GM12874 (cell line): Measurements from ENCODE around the gene RUNX3.

ENCODE experiments used
- TF ChIP-seq, protein P1 (sequence below): IDR thresholded peaks from 2 replicates; pipeline ENCODE4 v1.5.1; 2011; ENCODE audit warnings: low read depth, mild to moderate bottlenecking, control low read depth, low read length, moderate library complexity; ENCODE audit not compliant: insufficient read depth

RUNX3 gene

DNA sequence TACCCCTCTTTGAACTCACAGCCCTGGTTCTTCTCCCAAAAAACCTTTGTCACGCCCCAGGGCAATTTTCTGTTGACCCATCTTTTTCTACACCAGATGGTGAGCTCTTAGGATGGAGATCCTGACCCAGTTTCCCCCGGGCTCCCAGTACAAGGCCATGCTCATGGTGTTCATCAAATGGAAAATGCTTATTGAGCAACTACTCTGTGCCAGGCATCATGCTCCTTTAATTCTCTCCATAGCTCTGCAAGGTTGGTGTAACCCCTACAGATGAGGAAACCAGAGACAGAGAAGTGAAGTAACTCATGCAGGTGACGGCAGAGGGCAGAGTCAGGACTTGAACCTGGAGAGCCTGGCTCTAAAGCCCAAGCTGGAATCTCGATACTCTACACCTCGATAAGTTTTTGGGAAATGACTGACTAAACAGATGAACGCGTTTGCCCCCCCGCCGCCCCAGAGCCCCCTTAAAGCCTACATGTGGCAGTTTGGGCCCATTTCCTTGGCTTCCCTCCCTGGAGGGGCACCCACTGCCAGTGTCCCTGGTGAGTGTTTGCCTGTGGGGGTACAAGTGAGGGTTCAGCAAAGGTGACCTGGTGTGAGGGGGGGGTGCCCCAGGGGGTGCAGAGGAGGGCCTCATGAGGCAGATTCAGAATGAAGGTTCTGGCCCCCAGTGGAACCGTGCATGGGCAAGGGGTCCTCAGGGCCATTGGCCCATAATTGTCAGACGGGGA, 30.2 kb upstream of the RUNX3 start:
- TF ChIP-seq, protein P1, sequence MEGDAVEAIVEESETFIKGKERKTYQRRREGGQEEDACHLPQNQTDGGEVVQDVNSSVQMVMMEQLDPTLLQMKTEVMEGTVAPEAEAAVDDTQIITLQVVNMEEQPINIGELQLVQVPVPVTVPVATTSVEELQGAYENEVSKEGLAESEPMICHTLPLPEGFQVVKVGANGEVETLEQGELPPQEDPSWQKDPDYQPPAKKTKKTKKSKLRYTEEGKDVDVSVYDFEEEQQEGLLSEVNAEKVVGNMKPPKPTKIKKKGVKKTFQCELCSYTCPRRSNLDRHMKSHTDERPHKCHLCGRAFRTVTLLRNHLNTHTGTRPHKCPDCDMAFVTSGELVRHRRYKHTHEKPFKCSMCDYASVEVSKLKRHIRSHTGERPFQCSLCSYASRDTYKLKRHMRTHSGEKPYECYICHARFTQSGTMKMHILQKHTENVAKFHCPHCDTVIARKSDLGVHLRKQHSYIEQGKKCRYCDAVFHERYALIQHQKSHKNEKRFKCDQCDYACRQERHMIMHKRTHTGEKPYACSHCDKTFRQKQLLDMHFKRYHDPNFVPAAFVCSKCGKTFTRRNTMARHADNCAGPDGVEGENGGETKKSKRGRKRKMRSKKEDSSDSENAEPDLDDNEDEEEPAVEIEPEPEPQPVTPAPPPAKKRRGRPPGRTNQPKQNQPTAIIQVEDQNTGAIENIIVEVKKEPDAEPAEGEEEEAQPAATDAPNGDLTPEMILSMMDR: no peak

DNA sequence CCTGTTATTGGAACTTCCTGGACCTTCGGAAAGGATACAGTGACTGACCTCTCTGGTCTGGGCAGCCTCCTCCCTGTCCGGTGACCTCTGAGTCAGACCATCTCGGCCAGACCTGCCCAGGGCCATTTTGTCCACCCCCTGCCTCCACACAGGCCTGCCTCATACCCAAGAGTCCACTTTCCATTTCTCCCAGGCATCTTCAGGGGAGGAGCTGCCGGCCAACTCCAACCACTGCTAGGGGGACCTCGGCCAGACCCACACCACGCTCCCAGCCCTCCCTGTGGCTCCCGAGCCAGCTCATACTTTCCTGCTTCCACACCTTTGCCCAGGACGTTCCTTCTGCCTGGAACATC, 29.5 kb upstream of the RUNX3 start:
- TF ChIP-seq, protein P1: no peak

DNA sequence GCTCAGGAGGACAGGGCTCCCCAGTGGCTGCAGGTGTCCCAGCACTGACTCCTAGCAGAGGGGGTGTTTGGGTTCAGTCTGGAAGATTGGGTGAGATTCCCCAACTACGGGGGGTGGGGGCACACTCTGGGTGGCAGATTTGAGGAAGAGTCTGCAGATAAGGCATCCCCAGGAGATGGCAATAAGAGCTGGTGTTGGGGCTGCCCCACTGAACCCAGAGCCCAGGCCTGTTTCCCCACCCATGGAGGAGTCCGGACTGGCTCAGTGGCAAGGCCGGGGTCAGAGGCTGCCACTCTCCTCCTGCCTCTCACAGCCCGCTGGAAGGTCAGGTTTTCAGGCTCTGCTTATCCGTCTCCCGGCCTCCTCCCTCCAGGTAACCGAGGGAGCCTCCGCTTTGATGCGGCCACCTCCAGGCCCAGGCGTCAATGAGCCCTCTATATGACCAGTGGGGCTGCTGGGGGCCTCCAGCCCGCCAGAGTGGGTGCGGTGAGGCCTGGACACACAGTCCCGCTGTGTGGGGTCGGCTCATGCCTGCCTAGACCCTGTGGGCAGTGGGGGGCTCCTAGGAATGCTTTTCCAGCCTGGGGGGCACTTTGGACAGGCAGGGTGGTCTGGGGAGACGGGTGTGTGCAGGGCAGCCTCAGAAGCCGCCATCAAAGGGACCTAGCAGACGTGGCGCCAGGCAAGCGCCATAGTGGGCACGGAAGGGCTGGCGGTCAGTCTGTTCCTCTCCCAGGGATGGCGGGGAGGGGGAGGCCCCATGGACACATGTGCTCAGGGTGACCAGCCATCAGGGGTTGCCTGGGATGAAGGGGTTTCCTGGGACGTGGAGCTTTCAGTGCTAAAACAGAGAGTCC, 28.9 kb upstream of the RUNX3 start:
- TF ChIP-seq, protein P1: no peak

DNA sequence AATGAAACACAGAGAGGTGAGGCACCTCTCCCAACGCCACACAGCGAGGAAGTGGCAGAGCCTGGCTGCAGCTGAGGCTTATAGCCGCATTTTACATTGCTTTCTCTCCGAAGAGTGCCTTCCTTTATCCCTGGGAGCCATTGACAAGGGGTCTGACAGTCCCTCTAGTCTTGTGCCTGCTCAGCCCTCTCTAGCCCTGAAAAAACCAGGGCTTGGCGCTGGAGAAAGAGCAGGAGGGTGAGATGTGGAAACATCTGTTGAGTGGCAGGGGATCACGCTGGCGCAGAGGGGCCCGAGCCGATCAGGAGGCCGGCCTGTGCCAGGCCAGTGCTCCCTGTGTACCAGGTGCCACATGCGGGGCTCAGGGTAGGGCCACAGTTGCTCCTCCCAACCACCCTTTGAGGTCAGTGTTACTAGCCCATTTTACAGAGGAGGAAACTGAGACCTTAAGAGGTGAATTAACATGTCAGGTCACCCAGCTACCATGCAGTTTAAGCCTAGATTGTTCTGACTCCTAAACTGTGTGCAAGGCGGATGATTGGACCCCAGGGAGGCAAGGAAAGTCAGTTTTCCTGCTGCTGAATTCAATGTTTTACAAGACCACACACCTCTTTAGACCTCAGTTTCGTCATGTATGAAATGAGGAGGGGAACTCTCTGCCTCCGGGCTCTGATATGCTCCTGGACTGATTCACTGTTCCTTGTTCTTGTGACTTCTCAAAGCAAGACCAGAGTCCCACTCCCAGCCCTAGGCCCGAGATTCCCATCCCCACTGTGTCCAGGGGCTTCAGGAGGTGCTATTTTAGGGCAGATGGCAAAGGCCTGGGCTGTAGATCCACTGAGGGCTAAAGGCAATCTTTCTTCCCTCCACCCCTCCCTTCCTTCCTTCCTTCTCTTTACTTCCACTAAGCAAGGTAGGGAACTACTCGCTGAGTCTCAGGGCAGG, 28.0 kb upstream of the RUNX3 start:
- TF ChIP-seq, protein P1: no peak

DNA sequence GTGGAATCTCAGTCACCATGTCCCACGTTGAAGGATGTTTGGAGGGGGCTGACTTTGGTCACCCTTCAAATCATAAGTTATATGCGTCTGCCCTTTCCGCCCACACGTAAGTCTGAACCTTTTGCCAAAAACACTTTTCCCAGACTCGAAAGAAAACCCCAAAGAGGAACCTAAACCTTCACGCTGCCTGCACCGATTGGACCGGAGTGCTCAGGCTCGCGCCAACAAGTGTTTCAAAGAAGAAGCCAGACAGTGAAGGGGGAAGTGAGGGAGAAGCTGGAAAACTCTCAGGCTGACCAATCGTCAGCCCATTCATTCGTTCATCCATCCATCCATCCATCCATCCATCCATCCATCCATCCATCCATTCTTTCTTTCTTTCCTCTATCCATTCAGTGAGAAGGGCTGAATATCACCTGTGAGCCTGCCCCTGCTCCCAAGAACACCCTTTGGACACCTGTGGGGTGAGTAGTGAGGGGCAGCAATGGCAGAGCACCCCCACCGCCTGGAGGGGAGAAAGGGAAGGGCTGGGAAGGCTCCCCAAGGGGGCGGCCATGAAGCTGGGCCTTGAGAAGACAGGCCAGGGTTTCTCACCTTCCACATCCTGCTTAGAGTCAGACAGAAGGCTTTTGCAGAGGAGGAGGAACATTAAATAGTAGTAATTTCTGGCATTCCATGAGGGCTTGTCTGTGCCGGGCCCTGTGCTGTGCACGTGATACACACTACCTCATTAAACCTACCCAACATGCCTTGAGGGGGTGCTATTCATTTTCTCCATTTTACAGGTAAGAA, 27.1 kb upstream of the RUNX3 start:
- TF ChIP-seq, protein P1: no peak

DNA sequence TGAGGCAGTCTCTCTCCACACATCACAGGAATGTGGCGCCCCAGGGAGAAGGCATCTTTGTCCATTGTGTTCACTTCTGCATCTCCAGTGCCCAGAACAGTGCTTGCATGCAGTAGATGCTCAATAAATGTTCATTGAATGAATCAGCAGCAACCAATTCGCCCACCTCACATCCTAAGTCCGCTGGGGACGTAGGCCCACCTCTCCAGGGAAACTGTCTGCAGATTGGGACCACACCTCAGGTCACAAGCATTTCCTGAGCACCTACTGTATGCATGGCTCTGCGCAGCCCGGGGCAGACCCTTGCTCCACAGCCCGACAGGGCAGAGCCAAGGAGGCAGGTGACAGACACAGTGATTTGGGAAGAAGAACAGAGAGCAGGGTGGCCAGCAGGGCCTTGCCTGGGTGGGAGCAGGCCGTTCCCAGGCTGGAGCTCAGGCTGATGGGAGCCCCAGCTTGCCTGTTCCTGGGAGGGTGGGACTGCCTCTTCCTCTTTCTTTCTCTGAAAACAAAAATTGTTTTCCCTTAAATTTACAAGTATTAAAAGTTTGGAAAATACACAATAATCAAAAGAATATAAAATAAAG, 25.8 kb upstream of the RUNX3 start:
- TF ChIP-seq, protein P1: no peak
